Right atrium auricular region (tissue), 2 donors: ENCODE measurements around the gene SLMAP. TPM values are rescaled to one million over a fixed set of nuclear protein-coding genes. Genes with fewer than 3 reads are reported as not detected.

Experiments
- DNase-seq: peaks from one replicate; pipeline ENCODE4 v3.0.0-alpha.2; 2019; ENCODE audit warnings: low spot score
- H3K27ac ChIP-seq, 2 donors: fragments of 200-600 bp; sonication (generic); 1 replicate in 1 of 2; 2 replicates in 1 of 2; pipeline ENCODE4 v1.5.1; 2016 to 2019
- H3K27me3 ChIP-seq, 2 donors: fragments of 200-600 bp; sonication (generic); one replicate each; pipeline versions ENCODE4 v1.5.1 to v1.6.0; 2017 to 2019
- H3K36me3 ChIP-seq: fragments of 200-600 bp; sonication (generic); one replicate; pipeline ENCODE4 v1.5.1; 2016
- H3K4me1 ChIP-seq, 2 donors: fragments of 200-600 bp; sonication (generic); one replicate each; pipeline versions ENCODE4 v1.5.1 to v1.6.0; 2017 to 2019
- H3K4me3 ChIP-seq, 2 donors: fragments of 200-600 bp; sonication (generic); 1 replicate in 1 of 2; 2 replicates in 1 of 2; pipeline ENCODE4 v1.5.1; 2017 to 2019; ENCODE audit warnings: mild to moderate bottlenecking in 1 of 2, moderate library complexity in 1 of 2
- H3K9me3 ChIP-seq, 2 donors: fragments of 200-600 bp; sonication (generic); one replicate each; pipeline ENCODE4 v1.5.1; 2019
- CTCF ChIP-seq, 2 donors: fragments of 200-600 bp; sonication (generic); IDR thresholded peaks; one replicate each; pipeline ENCODE4 v1.5.1; 2019; ENCODE audit warnings: antibody characterized with exemption in 2 of 2
- total RNA-seq, 2 donors: library from RNA; depleted of rRNA; stranded (reverse); fragments of >200 nt; gene quantifications; one replicate each; pipeline ENCODE4 v1.1.0, GENCODE V29; 2016

SLMAP gene
- total RNA-seq, 2 donors from 2014 or later: 220 to 256 TPM

GRCh38 chr3:57785446-57785845, 29.3 kb downstream of the SLMAP start:
- no peak for TF ChIP-seq CTCF (IDR thresholded peaks at IDR 0.05)
- DNase-seq: no peak
- Histone ChIP-seq H3K4me1 (peaks cover 0 to 25% of the 10 kb centered on the region in 2 donors), H3K36me3 (no peaks in the 10 kb centered on the region), H3K27me3 (no peaks in the 10 kb centered on the region), H3K9me3 (no peaks in the 10 kb centered on the region), H3K27ac (no peak overlapping the region), H3K4me3 (no peak overlapping the region)

GRCh38 chr3:57787867-57788623, 31.9 kb downstream of the SLMAP start:
- Histone ChIP-seq H3K9me3 (no peaks in the 10 kb centered on the region), H3K27ac (no peak overlapping the region)

GRCh38 chr3:57788624-57789018, 32.5 kb downstream of the SLMAP start:
- H3K27ac ChIP-seq: no peak overlapping the region
- peaks cover 0 to 15% of the 10 kb centered on the region in 2 donors for H3K4me1 ChIP-seq
- no peak for TF ChIP-seq CTCF (IDR thresholded peaks at IDR 0.05)
- no peak overlapping the region for H3K4me3 ChIP-seq
- DNase-seq: no peak
- no peaks in the 10 kb centered on the region for H3K36me3 ChIP-seq
- no peaks in the 10 kb centered on the region for H3K27me3 ChIP-seq
- H3K9me3 ChIP-seq: no peaks in the 10 kb centered on the region

More at GRCh38 chr3:57787867-57788623, 31.9 kb downstream of the SLMAP start:
- Histone ChIP-seq H3K36me3 (no peaks in the 10 kb centered on the region), H3K4me1 (peaks cover 0 to 21% of the 10 kb centered on the region in 2 donors), H3K4me3 (no peak overlapping the region), H3K27me3 (no peaks in the 10 kb centered on the region)
- no peak for DNase-seq
- TF ChIP-seq CTCF (IDR thresholded peaks at IDR 0.05): no peak

- H3K4me1 ChIP-seq: peaks cover 0 to 17% of the 10 kb centered on the region in 2 donors
- no peaks in the 10 kb centered on the region for H3K9me3 ChIP-seq
- H3K36me3 ChIP-seq: no peaks in the 10 kb centered on the region
- no peaks in the 10 kb centered on the region for H3K27me3 ChIP-seq
- no peak overlapping the region for H3K4me3 ChIP-seq
- DNase-seq: no peak
- no peak for TF ChIP-seq CTCF (IDR thresholded peaks at IDR 0.05)
- no peak overlapping the region for H3K27ac ChIP-seq
These were observed 35.1 kb downstream of the SLMAP start for GRCh38 chr3:57791245-57791644.

- Histone ChIP-seq H3K4me1 (peaks cover 0 to 20% of the 10 kb centered on the region in 2 donors), H3K27me3 (no peaks in the 10 kb centered on the region), H3K36me3 (no peaks in the 10 kb centered on the region), H3K9me3 (no peaks in the 10 kb centered on the region), H3K4me3 (no peak overlapping the region), H3K27ac (no peak overlapping the region)
- TF ChIP-seq CTCF (IDR thresholded peaks at IDR 0.05): no peak
- DNase-seq: no peak
These were observed 36.1 kb downstream of the SLMAP start for GRCh38 chr3:57792198-57792597.
